ENCODE measurements around the gene IL4.

The IL4 gene

DNA sequence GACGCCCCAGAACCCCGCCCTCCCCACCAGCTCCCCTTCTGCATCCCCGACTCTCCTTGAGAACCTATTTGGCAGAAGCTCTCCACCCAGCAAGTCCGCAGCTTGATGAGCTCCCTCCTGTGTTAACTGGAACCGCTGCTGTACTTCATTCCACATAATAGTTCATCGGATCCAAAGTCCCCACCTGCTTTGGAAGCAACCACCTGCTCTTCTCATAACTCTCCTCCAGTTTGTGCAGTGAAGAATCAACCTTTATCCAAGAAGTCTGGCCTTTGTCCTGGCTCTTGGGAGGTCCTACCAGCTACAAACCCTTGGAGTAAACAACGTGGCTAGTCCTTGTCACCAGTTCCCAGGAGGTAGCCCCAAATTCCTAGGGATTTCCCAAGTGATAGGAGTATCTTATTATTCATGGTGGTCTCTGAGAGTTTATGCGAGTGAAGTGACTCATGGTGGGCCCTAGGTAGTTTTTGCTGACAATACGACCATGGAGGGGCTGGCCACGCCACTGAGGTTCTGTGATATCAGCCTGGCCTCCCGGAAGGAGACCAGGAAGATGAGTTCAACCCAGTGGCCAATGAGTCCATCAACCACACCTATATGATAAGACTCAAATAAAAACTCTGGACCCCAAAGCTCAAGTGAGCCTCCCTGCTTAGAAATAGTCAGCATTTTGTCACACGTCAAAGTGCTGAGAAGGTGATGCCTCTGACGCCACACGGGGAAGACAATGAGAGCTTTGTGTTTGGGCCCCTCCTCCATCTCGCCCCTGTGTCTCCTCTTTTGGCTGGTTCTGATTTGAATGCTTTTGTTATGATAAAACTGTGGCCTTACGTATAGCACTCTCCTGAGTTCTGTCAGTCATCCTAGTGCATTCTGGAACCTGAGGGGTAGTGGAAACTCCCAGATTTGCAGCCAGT lies 3.6 kb upstream of the IL4 start:
- in situ Hi-C loops (cut with MboI; ENCODE audit: low sequenced_read_pairs): no loop called here

DNA sequence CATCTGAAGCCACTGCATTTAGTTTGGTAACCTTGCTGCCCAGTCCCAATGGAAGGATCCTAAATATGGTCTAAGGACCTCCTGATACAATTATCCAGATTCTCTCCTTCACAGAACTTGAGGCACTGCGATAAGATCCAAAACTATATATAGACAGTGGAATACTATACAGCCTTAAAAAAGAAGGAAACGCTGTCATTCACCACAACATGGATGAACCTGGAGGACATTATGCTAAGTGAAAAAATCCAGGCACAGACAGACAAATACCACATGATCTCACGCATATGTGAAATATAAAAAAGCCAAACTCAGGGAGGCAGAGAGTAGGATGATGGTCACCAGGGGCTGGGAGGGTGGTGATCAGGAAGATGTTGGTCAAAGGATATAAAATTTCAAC lies 2.8 kb upstream of the IL4 start:
- in situ Hi-C loops (cut with MboI; ENCODE audit: low sequenced_read_pairs): no loop called here

DNA sequence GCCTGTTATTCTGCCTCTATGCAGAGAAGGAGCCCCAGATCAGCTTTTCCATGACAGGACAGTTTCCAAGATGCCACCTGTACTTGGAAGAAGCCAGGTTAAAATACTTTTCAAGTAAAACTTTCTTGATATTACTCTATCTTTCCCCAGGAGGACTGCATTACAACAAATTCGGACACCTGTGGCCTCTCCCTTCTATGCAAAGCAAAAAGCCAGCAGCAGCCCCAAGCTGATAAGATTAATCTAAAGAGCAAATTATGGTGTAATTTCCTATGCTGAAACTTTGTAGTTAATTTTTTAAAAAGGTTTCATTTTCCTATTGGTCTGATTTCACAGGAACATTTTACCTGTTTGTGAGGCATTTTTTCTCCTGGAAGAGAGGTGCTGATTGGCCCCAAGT lies 301 bp upstream of the IL4 start:
- in situ Hi-C loops (cut with MboI; ENCODE audit: low sequenced_read_pairs): no loop called here

DNA sequence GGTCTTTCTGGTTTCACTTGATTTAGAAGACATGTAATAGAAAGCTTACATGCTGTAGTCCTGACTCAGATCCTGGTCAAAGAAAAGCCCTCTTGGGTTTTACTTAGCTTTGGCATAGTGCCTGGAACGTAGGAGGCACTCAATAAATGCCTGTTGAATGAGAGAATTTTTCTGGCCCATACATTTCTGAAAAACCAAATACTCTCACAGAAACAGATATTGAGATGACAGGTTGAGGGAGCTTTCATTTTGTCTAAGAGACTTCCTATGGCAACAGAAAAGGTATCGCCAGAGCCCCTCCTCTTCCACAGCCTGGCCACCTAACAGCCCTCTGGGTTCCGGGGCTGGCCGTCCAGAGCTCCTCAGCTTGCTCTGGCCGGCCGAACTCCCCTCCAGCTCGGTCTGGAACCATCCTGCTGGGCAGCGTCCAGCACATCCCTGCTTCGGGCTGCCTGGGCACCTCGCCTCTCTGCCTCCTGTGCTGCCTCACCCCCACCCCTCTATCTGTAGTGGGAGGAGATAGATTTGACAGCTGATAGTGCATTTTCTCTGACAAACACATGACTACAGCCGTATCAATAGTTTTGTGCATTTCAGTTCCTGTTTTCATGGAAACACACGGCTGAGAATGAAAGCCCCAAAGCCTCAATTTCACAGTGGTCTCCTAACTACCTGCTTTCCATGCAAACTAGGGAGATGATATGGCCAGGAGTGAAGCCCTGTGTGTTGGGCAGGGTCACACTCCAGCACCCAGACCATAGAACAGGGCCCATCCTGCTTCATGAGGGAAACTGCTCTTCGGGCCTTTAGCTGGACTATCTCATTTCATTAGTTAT lies 1.1 kb downstream of the IL4 start:
- in situ Hi-C loops (cut with MboI; ENCODE audit: low sequenced_read_pairs): no loop called here

DNA sequence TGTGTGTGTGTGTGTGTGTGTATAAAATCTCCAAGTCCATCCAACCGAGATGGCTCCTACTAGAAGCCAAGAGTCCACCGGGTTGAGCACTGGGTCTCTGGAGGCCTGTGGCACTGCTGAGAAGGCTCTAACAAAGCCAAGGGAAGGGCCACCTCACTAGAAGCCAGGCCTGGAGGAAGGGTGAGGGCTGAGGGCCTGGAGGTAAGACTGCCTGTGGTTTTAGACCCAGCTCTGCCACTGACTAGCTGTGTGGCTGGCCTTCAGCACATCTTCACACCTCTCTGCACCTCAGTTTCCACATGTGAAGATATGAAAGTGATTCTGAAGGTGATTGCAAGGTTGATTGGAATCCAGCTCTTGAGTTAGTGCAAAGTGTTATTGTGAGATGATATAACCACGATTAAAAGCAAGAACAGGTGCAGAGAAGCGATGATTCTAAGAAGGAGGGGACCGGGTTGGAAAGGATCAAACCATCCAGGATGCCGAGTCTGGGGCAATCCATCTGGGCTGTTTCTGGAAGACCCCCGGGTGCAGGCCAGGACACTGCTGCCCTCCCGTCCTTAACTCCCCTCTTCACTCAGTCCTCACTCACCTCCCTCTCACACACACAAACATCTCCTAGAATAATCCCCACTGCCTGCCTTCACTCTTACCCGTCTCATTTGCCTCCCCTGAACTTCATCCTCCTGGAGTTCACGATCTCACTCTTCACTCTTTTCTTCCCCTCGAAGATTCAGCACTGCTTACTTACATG lies 2.3 kb downstream of the IL4 start:
- in situ Hi-C loops (cut with MboI; ENCODE audit: low sequenced_read_pairs): no loop called here

DNA sequence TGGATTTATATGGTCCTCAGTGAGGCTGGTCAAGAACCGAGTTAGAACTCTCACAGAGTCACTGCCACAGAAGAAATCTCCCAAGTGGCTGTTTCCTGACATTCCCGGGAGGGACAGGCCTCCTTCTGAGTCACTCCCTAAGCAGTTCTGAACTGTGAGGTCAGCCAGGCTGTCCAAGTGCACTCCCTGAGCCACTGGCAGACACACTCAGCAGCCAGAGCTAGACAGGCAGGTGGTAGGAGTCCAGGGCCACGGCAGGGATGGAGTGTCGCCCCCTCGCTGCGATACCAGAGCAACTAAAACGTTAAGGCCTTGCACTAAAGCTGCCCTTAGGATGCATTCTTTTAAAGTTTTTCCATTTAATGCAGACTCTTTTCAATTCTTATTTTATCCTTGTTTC lies 3.4 kb downstream of the IL4 start:
- in situ Hi-C loops (cut with MboI; ENCODE audit: low sequenced_read_pairs): no loop called here

DNA sequence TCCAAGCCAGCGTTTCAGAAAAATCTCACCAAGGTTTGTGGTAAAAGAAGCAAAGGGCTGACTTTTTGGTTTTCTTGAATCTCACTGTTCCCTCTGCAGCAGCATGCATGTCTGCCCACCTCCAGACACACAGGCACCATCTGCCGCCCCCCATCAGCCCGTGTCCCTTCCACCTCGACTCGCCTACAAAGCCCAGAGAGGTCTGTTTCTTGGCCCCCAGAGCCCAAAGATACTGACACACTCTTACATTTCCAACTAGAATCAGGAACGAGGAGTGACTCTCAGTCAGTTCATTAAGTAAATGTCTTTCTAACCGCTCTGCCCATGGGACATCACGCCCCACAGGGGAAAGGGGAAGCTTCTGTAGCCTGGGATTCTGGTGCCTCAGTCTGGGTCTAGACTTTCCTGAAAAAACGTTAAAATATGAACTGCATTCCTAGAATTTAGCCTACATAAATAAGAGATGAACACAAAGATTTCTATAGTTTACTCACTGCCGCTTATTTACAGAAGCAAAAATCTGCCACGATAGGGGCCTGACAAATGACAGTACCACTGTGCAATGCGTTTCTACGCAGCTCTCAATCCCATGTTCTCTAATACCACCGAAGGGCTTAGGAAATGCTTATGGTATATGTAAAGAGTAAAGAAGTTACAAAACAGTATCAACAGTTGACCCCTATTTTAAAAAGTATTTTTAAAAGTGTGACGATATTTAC lies 4.1 kb downstream of the IL4 start:
- in situ Hi-C loops (cut with MboI; ENCODE audit: low sequenced_read_pairs): no loop called here

DNA sequence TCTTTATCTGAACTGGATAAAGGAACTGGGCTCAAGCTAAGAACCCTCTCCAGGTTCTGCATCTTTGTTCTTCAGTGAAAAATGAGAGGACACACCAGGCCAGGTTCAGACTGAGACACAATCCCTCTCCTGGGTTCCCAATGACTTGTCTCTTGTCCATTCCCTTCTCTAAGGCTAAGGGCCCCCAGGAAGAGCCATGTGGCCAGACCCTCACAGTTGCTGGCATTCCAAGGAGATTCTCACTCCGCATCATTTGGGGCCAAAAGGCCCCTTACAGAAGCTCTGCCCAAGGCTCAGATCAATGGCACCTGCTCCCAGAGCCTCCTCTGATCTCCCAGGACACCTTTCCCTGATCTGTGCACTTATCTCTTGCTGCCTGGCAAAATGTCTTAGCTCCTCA lies 4.9 kb downstream of the IL4 start:
- in situ Hi-C loops (cut with MboI; ENCODE audit: low sequenced_read_pairs): no loop called here

DNA sequence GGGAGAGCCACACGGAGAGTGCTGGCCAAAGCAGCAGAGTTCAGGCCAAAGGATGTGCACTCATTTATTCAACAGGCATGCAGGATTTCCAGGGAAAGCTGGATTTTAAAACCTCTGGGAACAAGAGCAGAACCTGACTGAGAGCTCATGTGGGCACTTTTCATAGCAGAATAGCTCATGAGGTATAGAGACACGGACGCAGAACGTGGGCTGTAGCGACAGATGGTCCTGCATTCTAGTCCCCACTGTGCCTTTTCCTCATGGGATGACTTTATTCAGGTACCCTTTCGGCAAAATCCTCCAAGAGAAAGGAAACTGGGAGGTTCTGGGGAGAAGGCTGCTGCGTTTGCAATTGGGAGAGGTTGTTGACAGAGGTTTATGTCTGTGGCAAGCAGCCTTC lies 5.4 kb downstream of the IL4 start:
- in situ Hi-C loops (cut with MboI; ENCODE audit: low sequenced_read_pairs): no loop called here

DNA sequence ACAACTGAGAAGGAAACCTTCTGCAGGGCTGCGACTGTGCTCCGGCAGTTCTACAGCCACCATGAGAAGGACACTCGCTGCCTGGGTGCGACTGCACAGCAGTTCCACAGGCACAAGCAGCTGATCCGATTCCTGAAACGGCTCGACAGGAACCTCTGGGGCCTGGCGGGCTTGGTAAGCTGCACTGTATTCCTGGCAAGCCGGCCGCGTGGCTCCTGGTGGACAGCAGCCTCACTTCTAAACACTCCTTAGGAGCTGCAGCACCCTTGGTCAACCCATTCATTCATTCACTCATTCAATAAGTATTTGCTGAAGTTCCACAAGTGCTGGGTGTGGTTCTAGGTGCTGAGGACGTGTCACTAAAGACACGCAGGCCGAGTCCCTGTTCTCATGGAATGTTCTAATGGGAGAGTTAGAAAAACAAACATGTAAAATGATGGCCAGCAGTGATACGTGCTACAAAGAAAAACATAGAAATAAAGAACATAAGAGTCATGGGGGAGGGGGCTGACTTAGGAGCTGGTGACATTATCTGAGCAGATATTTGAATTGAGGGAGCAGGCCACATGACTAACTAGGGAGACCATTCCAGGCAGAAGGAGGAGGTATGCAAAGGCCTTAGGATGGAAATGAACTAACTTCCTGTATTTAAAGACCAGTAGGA lies 6.1 kb downstream of the IL4 start:
- in situ Hi-C loops (cut with MboI; ENCODE audit: low sequenced_read_pairs): no loop called here

DNA sequence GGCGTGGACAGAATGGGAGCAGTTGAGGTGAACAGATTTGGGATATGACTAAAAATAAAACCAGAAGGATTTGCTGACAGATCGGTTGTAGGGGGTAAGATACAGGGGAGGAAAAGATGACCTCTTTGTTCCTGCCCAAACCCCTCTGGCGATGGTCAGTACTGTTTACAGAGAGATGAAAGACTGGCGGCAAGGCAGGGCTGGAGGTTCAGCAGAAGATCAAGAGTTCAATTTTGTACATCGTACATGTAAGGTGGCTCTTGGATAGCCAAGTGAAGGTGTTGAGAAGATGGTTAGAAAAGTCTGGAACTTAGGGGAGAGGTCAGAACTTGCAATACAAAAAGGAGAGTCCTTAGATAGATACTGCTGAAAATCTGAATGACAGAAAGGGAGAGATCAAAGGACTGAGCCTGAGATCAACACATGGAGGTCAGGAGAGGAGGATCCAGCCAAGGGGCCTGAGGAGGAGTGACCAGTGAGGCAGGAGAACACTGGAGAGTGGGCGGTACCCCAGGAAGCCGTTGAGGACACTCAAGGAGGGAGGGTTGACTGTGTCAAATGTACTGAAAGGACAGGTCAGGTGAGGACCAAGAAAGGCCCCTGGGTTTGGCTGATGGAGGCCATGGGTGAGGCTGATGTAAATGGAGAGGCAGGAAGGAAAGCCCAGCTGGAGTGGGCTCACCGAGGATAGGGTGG lies 7.1 kb downstream of the IL4 start:
- in situ Hi-C loops (cut with MboI; ENCODE audit: low sequenced_read_pairs): no loop called here

DNA sequence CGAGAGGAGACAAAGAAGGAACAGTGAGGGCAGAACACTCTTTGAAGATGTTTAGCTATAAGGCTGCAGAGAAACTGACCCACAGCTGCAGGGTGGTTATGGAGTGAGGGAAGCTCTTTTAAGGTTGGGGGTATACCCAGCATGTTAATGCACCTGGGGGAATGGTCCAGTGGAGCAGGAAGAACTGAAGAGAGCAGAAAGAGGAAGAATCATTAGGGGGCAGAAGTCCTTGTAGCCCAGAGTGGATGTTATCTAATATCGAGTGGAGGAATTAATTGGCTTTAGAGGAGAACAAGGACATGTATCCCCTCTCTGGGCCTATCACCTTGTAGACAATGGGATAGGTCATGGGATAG lies 7.7 kb downstream of the IL4 start:
- in situ Hi-C loops (cut with MboI; ENCODE audit: low sequenced_read_pairs): no loop called here

DNA sequence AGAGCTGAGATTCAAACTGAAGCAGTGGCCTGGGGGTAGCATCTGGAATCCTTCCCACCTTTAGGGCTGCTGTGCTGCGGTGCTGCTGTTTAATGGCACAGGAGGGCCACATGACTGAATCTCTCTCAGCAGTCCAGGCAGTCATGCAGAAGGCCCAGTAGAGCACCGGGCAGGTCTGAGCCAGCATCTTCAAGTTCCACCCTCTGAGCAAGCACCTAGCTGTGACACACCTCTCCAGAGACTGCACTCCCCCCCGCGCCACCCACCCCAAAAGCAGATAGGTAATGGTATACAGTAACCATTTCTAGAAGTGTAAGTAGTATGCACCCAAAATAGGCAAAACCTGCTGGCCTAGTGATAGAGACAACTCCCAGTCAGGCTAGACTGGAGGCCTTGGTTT lies 8.2 kb downstream of the IL4 start:
- in situ Hi-C loops (cut with MboI; ENCODE audit: low sequenced_read_pairs): no loop called here

DNA sequence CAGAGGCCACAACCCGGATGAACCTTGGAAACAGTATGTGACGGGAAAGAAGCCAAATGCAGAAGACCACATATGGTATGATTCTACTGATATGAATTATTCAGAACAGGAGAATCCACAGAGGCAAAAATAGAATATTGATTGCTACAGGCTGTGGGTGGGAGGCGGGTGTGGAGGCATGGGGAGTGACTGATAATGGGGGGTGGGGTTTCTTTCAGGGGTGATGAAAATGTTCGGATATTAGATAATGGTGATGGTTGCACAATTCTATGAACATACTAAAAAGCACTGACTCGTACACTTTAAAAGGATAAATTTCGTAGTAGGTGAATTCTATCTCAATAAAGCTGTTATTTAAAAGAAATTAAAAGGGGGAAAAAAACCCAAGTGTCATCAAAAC lies 10.7 kb downstream of the IL4 start:
- in situ Hi-C loops (cut with MboI; ENCODE audit: low sequenced_read_pairs): no loop called here

DNA sequence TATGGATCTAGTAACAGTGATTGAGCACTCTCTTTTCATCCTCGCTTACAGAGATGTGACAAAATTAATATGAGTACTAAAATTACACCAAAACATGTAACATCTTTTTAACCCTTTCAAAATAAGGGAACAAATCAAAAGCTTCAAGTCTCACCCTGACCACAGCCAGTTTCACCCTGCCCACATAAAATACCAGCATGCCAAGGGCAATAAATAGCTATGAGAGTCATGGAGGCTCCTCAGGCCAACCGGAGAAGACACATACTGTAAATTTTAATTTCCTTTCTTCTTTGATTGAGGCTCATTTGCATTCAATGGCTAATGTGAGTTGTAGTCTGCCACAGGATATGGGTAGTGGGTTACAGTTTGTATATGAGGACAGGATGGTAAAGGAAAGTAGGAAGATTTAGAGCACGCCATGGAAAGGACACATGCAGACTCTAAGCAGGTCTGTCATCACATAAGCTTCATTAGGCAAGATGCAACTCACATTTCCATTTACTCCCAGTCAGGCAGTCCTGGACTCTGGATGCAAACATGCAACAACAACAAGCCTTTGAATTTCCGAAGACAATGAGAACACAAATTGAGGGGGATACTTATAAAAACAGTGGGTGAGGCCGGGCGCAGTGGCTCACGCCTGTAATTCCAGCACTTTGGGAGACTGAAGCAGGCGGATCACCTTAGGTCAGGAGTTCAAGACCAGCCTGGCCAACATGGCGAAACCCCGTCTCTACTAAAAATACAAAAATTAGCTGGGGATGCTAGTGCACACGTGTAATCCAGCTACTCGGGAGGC lies 11.3 kb downstream of the IL4 start:
- in situ Hi-C loops (cut with MboI; ENCODE audit: low sequenced_read_pairs): no loop called here

DNA sequence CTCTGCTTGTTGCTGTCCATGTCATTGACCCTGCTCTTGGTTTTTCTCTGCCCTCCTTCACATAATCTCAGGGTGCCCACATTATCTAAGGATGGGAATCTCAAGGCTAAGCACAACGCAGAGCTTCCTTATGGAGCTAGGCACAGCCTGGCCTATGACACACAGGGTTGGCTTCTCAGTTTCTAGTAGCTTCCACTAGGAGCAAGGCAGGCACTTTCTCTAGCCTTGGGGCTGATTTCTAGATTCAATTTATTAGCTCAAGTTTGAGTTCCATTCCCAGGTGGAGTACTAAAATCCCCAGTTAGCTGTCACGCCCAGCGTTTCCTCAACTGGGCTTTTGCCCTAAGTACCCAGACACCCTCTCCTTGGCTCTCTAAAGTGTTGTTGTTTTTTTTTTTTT lies 12.4 kb downstream of the IL4 start:
- in situ Hi-C loops (cut with MboI; ENCODE audit: low sequenced_read_pairs): no loop called here

DNA sequence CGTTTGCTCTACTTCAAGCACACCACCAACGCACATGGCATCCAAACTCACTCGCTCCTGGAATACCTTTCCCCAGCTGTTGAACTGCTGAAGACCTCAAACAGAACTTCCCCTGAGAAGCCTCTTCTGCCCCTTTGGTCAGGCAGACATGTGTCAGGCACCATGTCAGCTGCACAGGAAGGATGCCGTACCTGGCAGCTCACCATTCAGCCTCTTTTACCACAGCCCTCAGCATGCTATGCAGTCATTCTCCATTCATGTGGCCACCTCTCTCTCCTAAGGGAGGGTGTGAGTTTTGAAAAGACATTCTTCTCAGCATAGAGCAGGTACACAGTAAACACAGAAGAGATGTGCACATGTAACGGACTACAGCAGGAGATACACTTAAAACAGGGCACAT lies 14.2 kb downstream of the IL4 start:
- in situ Hi-C loops (cut with MboI; ENCODE audit: low sequenced_read_pairs): no loop called here

DNA sequence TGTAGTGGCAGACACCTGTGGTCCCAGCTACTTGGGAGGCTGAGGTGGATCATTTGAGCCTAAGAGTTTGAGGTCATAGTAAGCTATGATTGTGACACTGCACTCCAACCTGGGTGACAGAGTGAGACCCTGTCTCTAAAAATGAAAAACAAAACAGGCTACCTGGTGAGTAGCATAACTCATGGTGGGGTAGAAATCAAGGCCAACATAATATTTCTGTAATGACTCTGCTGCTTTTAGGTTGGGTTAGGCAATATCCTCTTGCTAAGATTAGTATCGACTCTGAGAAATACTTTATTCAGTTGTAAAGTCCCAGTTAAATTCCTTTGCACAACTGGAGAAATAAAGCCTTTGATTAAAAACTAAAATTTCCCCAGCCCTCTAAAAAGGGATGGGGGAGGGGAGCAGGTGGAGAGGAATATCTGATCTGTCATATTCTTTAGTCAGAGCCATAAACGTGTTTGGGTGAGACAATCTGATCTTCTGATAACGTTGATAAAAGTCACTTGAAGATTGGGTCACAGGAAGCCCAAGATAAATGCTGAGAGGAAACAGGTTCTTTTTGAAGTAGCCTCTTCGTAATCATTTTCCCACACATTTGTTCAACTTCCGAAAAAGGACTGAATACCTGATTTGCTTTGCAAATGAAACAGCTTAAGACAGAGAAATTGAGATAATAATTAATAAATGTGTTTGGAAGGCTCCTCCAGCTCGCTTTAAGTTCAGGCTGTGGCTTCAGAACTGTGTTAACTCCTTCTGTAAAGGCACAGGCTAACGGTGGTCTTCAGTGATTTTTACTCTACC lies 14.9 kb downstream of the IL4 start:
- in situ Hi-C loops (cut with MboI; ENCODE audit: low sequenced_read_pairs): no loop called here
